GM12874 (cell line): ENCODE measurements around the gene PSMA6.

Experiments used
- CTCF ChIP-seq: IDR thresholded peaks from 2 replicates; pipeline ENCODE4 v1.5.1; 2011; ENCODE audit warnings: low read depth, mild to moderate bottlenecking, control low read depth, low read length, moderate library complexity; ENCODE audit not compliant: insufficient read depth

The PSMA6 gene

GRCh38 chr14:35292051-35292769 is at the start of gene PSMA6:
PSMA6 (plus strand) TSS chr14:35292382; CDS start chr14:35292477, 95 bp downstream.
- no peak for TF ChIP-seq CTCF

- TF ChIP-seq CTCF, result no peak
Measured at GRCh38 chr14:35242599-35243311, 49.4 kb upstream of the PSMA6 start.

- no peak for TF ChIP-seq CTCF
Measured at GRCh38 chr14:35243956-35244355, 48.2 kb upstream of the PSMA6 start.

GRCh38 chr14:35244542-35244941 is 47.6 kb upstream of the PSMA6 start:
- TF ChIP-seq CTCF, result no peak

- TF ChIP-seq CTCF, result no peak
Measured at GRCh38 chr14:35245051-35245450, 47.1 kb upstream of the PSMA6 start.

GRCh38 chr14:35247777-35248475 is 44.3 kb upstream of the PSMA6 start:
- TF ChIP-seq CTCF, result no peak

GRCh38 chr14:35248476-35248788 is 43.8 kb upstream of the PSMA6 start:
- TF ChIP-seq CTCF, result no peak
